ENCODE data around the gene PRMT5.

- TF ChIP-seq, protein P1, sequence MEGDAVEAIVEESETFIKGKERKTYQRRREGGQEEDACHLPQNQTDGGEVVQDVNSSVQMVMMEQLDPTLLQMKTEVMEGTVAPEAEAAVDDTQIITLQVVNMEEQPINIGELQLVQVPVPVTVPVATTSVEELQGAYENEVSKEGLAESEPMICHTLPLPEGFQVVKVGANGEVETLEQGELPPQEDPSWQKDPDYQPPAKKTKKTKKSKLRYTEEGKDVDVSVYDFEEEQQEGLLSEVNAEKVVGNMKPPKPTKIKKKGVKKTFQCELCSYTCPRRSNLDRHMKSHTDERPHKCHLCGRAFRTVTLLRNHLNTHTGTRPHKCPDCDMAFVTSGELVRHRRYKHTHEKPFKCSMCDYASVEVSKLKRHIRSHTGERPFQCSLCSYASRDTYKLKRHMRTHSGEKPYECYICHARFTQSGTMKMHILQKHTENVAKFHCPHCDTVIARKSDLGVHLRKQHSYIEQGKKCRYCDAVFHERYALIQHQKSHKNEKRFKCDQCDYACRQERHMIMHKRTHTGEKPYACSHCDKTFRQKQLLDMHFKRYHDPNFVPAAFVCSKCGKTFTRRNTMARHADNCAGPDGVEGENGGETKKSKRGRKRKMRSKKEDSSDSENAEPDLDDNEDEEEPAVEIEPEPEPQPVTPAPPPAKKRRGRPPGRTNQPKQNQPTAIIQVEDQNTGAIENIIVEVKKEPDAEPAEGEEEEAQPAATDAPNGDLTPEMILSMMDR (optimal IDR thresholded peaks at IDR 0.05 in 1 of 3, IDR thresholded peaks at IDR 0.05 in 1 of 3, conservative IDR thresholded peaks at IDR 0.05 in 1 of 3; ENCODE audit: extremely low read depth in 1 of 3, insufficient read depth in 2 of 3, low read length in 3 of 3) = no peak
- TF ChIP-seq EZH2 (IDR thresholded peaks at IDR 0.05; ENCODE audit: low read length) = no peak
These were observed 50.6 kb downstream of the PRMT5 start for GRCh38 chr14:22878271-22879246.
